HG03060 (cell line): Measurements from ENCODE around the gene KDM4C.
"Not testable (repeated sequence)": the region's sequence is repeated elsewhere in the genome, so short reads cannot be mapped to it uniquely, and the experiment has no call there.

Experiments used
- ATAC-seq: cut with Tn5 transposase; IDR thresholded peaks from one replicate; pipeline ENCODE4 v1.9.1; 2021; ENCODE audit warnings: low read depth, moderate number of reproducible peaks; ENCODE audit not compliant: unreplicated experiment

The KDM4C gene

DNA sequence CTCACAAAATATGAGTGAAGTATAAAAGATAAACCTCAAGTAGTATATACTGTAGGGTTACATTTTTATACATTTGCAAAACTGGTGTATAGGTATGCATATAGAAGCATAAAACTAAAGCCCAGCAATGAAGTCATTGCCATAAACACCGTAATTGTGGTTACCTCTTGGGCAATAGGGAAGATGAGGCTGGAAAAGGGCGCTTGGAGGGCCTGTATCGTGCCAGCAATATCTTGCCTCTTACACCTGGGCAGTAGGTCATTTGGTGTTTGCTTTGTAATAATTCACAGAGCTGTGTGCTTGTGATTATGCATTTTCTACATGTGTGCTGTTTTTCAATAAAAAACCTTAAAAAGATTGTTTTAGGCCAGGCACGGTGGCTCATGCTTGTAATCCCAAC lies 45.2 kb downstream of the KDM4C start:
- no peak for ATAC-seq

DNA sequence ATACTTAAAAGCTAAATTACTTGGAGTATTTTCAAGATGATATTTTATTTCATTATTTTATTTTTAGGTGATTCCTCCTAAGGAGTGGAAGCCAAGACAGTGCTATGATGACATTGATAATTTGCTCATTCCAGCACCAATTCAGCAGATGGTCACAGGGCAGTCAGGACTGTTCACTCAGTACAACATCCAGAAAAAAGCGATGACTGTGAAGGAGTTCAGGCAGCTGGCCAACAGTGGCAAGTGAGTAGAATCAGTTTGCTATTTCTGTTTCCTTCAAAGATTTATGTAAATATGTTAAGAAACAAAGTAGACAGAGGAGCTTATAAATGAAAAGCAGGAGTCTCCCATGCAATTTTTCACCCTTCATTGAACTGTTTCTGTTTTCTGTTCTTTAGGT lies 47.8 kb downstream of the KDM4C start:
- no peak for ATAC-seq

DNA sequence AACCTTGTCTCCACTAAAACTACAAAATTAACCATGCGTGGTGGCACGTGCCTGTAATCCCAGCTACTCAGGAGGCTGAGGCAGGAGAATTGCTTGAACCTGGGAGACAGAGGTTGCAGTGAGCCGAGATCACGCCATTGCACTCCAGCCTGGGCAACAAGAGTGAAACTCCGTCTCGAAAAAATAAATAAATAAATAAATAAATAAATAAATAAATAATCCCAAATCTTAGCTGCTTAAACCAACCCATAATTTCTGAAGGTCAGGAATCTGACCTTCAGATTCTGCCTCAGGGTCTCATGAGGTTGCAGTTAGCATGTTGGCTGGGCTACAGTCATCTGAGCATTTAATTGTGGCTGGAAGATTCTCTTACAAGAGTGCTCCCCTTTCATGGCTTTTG lies 48.5 kb downstream of the KDM4C start:
- not testable (repeated sequence) for ATAC-seq

DNA sequence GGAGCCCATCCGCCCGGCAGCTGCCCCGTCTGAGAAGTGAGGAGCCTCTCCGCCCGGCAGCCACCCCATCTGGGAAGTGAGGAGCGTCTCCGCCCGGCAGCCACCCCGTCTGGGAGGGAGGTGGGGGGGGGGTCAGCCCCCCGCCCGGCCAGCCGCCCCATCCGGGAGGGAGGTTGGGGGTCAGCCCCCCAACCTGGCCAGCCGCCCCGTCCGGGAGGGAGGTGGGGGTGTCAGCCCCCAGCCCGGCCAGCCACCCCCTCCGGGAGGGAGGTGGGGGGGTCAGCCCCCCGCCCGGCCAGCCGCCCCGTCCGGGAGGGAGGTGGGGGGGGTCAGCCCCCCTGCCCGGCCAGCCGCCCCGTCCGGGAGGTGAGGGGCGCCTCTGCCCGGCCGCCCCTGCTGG lies 49.9 kb downstream of the KDM4C start:
- ATAC-seq: not testable (repeated sequence)

DNA sequence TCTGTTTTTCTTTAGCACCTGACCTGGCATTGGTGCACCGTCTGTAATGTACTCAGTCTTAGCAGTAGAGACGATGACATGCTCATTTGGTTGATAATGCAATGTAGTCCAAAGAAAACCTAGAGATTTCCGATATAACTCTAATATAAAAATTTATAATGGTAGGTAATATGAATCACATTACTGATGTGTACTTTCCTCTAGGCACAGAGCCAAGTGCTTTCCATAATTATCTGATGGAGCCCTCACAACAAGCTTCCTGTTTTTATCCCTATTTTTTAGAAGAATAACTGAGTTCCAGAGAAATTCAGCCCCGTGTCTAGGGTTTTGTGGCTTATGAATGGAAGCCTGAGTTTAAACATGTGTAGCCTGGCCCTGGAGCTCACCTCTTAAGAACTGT lies 53.7 kb downstream of the KDM4C start:
- no peak for ATAC-seq

DNA sequence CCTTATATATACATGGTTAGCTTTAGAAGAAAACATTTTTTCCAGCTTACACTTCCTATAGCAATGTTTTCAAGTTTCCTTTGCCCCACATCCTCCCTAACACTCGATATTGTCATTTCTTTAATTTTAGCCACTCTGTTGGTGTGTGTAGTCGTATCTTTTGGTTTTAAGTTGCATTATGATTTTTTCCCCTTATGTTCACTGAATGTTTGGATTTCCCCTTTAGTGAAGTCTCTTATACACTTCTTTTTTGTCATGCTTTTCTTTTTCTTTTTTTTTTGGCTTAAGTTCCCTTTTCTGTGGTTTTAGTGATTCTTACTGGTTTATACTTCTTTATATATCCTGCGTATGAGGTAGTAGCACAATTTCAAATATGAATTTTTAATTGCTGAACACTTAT lies 58.8 kb downstream of the KDM4C start:
- no peak for ATAC-seq

DNA sequence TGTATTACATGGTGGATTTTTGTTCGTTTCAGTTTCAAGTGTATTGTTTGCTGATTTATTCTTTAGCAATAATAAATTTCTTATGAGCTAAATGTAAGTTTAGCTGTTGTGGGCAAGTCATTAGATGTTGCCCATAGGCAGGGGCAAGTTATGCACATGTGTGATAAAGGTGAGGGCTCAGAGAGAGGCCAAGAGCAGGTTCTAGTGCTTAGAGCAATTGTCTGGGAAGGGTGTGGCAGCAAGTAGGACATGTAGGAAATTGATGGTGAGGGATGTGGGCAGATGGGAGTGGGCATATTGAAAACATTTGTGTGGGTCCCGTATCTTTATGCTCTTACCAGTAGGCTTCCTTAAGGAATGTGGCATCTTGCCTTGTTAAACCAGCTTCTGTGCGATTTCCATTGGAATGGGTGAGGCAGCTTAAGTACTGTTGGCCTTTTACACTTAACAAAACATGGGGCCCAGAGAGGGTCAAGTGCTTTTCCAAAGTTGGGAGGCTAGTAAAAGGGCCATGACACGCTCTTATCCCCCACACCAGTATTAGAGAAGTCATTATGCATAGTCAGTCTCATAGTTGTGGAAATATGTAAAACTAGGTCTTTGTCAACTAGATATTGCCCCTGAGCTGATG lies 60.6 kb downstream of the KDM4C start:
- ATAC-seq: no peak

DNA sequence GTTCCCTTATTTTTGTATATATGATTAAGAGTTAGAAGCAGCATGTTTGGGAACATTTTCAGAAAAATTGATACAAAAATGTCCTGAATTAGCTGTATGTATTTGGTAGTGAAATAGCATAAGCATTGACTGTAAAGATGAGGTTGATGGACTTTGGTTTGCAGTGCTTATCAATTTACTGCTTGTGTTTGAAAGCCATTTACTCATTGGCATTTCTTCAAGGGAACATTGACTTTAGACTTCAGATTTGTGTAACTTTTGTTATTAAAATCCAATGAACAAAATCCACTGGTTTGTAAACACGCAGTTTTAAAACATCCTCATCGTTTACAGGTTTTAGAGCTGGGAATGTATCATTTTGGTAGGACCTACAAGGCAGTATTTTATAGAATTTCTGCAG lies 61.3 kb downstream of the KDM4C start:
- no peak for ATAC-seq

DNA sequence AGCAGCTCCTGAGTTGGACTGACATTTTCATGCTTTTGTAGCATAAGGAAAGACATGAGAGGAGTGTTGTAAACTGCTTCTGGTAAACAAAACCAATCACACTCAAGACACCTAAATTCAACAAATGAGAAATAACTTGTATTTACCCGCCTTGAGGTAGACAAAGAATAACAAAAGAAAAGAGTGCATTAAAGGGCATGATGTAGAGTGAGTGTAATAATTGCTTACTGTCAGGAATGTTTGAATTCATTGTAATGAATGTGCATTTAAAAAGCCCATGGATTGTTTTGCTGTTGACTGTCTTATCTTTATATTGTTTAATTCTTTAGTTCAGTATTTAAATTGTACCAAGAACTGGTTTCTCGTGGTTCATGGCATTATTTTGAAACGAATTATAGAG lies 61.8 kb downstream of the KDM4C start:
- ATAC-seq: no peak

DNA sequence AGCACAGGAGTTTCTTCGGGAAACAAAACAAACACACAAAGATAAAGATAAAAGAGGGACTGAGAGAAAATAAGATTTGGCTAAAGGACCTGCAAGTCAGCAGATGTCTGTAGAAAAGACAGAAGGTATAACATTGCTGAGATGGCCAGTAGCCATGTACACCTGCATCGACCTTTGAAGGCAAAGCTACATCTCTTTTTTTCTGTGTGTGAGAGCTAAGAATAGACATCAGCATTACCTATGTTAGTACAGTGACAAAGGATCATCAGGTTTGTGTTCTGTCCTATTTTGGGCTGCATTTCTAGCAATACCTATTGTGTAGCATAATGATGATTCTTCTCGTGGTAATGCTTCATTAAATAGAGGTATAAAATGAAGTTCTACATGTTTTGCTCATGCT lies 64.9 kb downstream of the KDM4C start:
- ATAC-seq: no peak

DNA sequence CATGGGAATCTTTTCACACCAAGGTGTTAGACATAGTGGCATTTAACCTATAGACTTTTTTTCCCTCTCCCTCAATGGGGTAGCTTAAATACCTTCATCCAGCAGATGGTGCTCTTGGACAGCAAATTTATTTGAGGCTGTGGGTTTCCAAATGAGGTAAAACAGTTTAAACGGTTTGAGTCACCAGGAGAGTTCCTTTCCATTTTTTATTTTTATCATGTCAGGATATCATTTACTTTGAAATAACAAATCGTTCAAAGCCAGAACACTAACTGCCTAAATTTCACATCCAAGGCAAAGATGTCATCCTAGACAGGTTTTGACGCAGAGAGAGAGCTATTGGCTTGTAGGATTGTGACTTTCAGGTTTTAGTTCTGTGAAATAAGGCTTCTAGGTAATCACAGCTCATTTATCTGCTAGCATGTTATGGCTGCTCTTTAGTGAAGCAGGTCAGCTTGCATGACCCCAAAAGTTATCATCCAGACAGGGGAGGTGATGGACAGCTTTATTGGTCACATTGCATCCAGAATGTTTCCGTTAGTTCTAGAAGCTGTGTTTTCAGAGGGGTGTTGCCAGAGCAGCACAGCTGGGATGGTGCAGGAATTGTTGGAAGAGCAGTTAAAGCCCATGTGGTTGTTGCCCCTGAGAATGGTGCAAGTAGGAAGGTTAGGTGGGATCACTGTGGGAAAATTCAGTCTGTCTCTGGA lies 69.8 kb downstream of the KDM4C start:
- no peak for ATAC-seq

DNA sequence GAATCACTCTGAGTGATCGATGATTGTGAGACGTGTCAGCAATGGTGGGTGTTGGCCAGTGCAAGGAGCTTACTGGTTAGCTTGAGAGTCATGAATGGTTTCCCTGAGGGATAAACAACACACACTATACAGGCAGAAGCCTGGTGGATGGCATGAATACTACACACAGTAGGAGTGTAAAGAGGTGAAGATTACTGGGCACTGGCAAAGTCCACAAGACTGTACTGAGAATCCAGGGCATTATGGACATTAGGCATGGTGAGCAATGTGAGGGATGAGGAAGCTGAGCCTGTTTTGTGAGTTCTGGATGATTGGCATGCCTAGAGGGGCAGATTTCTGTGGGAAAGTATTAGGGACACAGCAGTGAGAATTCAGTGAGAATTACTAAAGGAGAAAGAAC lies 71.3 kb downstream of the KDM4C start:
- ATAC-seq: no peak

DNA sequence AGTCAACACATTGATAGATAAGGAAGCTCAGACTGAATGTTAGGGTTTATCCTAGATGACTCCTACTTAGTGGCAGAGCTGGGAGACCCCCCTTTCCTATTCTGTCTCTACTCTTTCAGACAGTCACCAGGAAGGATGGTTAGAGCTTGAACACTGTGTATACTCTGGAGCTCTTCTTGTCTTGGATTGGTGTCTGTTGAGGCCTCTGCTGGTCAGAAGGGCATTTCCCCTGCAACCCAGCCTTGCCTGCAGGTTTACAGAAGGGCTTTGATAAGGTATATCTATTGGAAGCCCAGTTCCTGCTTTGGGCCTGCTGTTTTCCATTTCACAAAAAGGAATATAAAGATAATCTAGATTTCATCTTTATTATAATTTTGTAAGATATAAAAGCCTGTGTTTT lies 71.8 kb downstream of the KDM4C start:
- no peak for ATAC-seq

DNA sequence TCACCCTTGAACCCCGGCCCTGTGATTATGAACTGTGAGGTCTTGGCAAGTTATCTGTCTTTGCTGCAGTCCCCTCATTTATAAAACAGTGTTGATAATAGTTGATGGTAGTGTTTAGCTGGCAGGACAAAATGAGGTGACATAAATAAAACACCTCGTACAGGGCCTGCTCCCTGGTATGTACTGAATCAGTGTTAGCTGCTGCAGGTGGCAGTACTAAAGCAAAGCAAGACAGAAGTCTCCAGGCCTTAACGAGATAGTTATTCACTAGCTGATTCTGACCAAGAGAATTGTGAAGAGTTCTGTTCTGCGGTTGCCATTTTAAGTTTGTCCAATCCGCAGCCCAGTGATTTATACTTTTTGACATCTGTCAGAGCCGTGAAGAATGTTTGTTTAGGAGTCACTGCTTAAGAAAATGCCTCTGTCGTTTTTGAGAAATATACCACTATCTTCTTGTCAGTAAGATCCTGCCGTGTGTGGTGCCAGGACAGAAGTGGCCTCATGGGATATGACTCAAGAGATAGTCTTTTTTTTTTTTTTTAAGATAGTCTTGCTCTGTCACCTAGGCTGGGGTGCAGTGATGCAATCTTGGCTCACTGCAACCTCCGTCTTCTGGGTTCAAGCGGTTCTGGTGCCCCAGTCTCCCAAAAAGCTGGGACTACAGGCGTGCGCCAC lies 75.9 kb downstream of the KDM4C start:
- ATAC-seq: no peak

DNA sequence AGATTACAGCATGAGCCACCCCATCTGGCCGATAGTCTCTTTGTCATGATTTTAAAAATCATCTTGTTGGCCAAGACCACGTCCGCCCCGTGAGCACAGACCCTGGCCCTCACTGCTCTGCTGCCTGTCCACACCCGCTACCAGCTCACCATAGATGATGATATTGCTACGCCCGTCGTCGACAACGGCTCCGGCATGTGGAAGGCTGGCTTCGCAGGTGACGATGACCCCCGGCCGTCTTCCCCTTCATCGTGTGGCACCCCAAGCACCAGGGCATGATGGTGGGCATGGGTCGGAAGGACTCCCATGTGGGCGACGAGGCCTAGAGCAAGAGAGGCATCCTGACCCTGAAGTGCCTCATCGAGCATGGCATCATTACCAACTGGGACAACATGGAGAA lies 76.5 kb downstream of the KDM4C start:
- ATAC-seq: no peak

DNA sequence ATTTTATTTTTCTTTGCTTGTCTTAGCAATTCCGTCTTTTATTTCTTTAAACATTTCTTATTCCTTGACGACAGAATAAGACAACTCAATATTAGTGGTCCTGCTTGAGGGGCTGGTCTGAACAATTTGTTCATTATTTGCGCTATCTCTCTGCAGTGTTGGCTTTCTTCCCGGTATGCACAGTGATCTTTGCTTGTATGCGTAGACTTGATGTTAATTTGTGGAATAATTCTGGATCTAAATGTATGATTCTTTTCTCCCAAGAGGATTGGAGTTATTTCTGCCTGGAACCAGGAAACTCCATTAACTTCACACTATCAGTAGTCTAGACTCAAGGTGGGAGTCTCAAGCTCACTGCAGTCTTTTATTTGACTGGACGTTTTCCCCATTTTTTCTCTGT lies 80.4 kb downstream of the KDM4C start:
- ATAC-seq: no peak

DNA sequence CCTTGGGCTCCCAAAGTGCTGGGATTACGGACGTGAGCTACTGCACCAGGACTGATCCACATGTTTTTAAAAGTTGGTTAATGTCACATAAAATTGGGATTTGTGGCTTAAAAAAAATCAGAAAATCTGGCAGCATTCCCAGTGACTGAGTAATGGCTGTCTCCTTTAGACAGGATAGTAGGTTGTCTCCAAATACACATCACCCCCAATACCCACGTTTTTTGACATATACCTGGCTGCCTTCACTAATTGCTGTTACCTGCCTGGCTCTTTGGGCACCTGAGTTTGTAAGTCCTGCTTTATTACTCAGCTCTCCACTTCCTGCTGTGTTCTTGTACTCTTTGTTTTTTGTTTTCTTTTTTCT lies 84.8 kb downstream of the KDM4C start:
- no peak for ATAC-seq

DNA sequence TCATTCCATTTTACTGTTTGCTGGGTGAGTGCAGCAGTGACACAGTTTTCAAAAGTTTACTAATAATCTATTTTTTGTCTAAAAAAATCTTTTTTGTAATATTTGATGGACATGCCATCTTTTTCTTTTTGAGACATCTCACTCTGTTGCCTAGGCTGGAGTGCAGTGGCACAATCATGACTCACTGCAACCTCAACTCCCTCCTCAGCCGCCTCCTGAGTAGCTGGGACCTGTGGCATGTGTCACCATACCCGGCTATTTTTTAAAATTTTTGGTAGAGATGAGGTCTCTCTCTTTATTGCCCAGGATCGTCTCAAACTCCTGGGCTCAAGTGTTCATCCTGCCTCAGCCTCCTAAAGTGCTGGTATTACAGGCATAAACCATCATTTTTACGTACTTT lies 86.0 kb downstream of the KDM4C start:
- ATAC-seq: no peak

DNA sequence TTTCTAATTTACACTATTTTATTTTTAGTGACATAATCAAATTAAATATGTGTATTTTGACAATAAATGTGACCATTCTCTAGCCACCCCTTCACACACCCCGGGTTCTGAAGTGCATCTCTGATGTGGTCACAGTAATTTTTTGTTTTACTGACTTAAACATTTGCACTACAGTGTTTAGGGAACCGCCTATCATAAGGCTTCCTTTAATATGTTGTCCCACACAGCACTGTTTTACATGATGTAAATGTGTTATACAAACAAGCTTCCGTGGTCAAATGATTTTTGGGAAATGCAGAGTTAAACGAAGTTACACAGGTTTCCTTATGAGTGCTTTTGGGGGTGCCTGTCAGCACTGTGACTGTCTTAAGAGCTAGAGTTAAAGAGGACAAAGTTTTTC lies 86.5 kb downstream of the KDM4C start:
- ATAC-seq: no peak

DNA sequence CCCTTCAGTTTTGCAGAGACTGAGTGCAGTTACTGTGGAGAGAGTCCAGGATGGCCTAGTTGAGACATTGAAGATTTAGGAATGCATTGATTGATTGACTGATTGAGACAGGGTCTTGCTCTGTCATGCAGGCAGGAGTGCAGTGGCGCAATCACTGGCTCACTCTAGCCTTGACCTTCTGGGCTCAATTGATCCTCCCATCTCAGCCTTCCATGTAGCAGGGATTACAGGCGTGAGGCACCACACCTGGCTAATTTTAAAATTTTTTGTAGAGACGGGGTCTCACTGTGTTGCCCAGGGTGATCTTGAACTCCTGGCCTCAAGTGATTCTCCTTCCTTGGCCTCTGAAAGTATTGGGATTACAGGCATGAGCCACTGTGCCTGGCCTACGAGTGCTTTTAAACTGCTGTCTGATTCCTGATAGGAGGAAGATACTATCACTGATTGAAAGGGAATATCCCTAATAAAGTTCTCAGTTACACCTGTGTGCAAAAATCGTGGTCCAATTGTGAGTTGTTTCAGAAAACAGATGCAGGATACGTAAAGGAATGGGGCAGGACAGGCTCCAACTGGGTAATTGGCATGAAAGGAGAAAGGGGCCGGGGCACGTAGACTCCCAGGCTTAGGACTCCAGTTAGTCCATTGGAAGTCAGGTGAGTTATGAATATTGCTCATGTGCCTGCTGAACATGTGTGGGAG lies 87.5 kb downstream of the KDM4C start:
- no peak for ATAC-seq

DNA sequence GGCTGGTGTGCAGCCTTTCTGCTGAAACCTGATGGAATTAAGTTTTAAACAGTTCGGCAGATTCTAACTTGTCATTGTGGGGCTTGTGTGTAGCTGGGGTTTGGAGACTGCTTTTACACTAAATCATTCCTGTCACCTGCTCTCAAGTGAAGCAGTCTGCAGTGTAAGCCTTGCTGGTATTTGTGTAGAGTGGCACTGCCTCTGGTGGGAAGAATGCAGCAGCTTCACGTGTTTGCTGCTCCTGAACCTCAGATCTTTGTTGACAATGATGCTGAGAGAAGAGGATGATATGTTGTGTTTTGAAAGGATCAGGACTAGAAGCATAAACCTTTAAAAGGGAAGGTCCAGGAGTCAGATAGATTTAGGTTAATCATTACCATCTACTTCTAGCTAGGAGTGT lies 88.1 kb downstream of the KDM4C start:
- ATAC-seq: no peak
